Naive thymus-derived CD8-positive, alpha-beta T cell (primary cell): ENCODE data around the gene ATP5F1C. TPM values are rescaled to one million over a fixed set of nuclear protein-coding genes. Genes with fewer than 3 reads are reported as not detected.
A peak's percentile ranks its signal among the peaks of the same experiment; 100 is the strongest.
"Not testable (repeated sequence)": the region's sequence is repeated elsewhere in the genome, so short reads cannot be mapped to it uniquely, and the experiment has no call there.

Source experiments
- ATAC-seq, 2 donors: fragments of 150-1000 bp; cut with Tn5 transposase in 1 of 2; sonication (Bioruptor Pico), chemical (Tn5 transposase) in 1 of 2; 1 replicate in 1 of 2; 2 replicates in 1 of 2; pipeline ENCODE4 v1.10.0; 2021; ENCODE audit warnings: mild to moderate bottlenecking in 2 of 2, moderate library complexity in 2 of 2
- POLR2A ChIA-PET: fragments of 350-600 bp; sonication (Branson Sonifier 250); formaldehyde crosslinking; loops from one replicate; lab custom pipeline; 2021; ENCODE audit warnings: antibody characterized with exemption; lab: Charles Lee
- DNase-seq, 10 donors: peaks; one replicate each; pipeline versions ENCODE4 v3.0.0 to v3.0.0-alpha.2; 2020 to 2022
- H3K27ac Mint-ChIP-seq, 10 donors: one replicate each; pipeline ENCODE4 v1.8.0; 2020 to 2022; ENCODE audit warnings: mild to moderate bottlenecking in 10 of 10, mixed read lengths in 10 of 10, moderate library complexity in 4 of 10, inconsistent platforms in 1 of 10
- H3K27me3 Mint-ChIP-seq, 5 donors: one replicate each; pipeline ENCODE4 v1.8.0; 2021 to 2022; ENCODE audit warnings: mixed read lengths in 5 of 5
- H3K36me3 Mint-ChIP-seq, 3 donors: one replicate each; pipeline ENCODE4 v1.8.0; 2020 to 2022; ENCODE audit warnings: mixed read lengths in 3 of 3, mild to moderate bottlenecking in 2 of 3, inconsistent platforms in 1 of 3
- H3K4me1 Mint-ChIP-seq, 4 donors: one replicate each; pipeline ENCODE4 v1.8.0; 2021 to 2022; ENCODE audit warnings: mixed read lengths in 4 of 4
- H3K4me3 Mint-ChIP-seq, 10 donors: one replicate each; pipeline ENCODE4 v1.8.0; 2020 to 2022; ENCODE audit warnings: mild to moderate bottlenecking in 10 of 10, mixed read lengths in 10 of 10, moderate library complexity in 6 of 10, inconsistent platforms in 1 of 10
- H3K9me3 Mint-ChIP-seq, 9 donors: one replicate each; pipeline ENCODE4 v1.8.0; 2020 to 2022; ENCODE audit warnings: mixed read lengths in 9 of 9, mild to moderate bottlenecking in 3 of 9, inconsistent platforms in 1 of 9, moderate library complexity in 1 of 9
- polyA plus RNA-seq, 3 donors: library from polyadenylated mRNA; unstranded; fragments of 300-500 nt; fragmentation: Illumina TruSeq; gene quantifications; one replicate each; pipeline ENCODE4 v1.2.3, GENCODE V29; 2021
- total RNA-seq, 8 experiments: library from RNA in 2 of 8; stranded (reverse) in 2 of 8; gene quantifications; one replicate each; pipeline ENCODE4 v1.2.3 and lab custom pipeline; 2021 to 2026

ATP5F1C gene
- total and polyA plus RNA-seq, 5 experiments from 2014 or later: 159 to 486 (median 338) TPM

DNA sequence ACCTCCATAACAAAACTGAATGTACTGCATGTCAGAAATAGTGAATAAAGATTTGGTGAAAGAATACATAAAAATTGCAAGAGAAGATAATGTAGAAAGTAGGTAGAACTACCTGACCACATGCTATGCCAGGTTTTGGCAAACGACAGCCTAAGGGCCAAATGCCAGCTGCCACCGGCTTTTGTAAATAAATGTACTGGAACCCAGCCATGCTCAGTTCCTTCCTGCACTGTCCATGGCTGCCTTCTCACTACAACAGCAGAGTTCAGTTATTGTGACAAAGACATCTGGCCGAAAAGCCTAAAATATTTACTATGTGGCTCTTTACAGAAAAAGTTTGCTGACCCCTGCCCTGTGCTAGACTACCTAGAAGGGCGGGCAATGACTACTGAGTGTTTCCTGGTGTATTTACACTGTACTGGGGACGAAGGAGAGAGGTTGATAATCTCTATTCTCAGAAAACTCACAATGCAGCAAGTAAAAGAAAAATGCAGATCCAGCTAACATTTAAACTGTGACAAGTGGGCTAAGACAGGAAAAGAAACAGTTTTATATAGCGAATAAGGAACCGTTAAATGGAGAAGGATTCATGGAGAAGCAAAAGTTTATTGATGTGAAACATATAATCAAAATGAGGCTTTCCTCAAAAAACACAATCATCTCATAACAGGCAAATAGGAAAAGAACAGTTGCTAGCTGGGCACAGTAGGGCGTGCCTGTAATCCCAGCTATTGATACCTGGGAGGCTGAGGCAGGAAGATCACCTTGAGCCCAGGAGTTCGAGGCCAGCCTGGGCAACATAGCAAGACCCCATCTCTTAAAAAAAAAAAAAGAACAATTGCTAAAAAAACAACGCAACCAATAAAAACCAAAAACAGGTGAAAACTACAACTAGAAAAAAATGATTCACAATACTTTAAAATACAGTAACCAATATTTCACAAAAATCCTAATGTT is 13.9 kb upstream of the ATP5F1C start:
- DNase-seq (no peak), ATAC-seq (no peak)
- no peaks in the 10 kb centered on the region for H3K9me3 Mint-ChIP-seq
- peak overlapping the region in 1 of 10 donors; percentile 20 for H3K27ac Mint-ChIP-seq
- H3K4me1 Mint-ChIP-seq: peaks cover 0 to 9% (median 1%) of the 10 kb centered on the region in 4 donors
- POLR2A ChIA-PET: interaction anchor here (0.7 kb wide), 1 partner anchor 31 kb away, joined by 3 read pairs; no protein-coding TSS in a partner anchor
- H3K27me3 Mint-ChIP-seq: no peaks in the 10 kb centered on the region
- no peak overlapping the region for H3K4me3 Mint-ChIP-seq
- peaks cover 8 to 91% (median 25%) of the 10 kb centered on the region in 3 donors for H3K36me3 Mint-ChIP-seq

DNA sequence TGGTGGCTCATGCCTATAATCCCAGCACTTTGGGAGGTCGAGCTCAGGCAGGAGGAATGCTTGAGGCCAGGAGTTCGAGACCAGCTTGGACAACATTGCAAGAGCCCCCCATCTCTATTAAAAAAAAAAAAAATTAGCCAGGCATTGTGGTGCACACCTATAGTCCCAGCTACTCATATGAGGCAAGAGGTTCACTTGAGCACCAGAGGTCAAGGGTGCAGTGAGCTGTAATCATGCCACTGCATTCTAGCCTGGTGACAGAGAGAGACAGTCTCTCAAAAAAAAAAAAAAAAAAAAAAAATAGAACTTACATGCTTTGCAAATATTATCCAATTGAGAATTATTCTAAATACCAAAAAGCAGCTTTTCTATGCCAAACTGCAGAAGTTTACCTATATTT is 11.2 kb upstream of the ATP5F1C start:
- Mint-ChIP-seq H3K4me3 (no peak overlapping the region), H3K36me3 (peaks cover 15 to 87% (median 29%) of the 10 kb centered on the region in 3 donors), H3K27ac (no peak overlapping the region), H3K9me3 (no peaks in the 10 kb centered on the region), H3K4me1 (peaks cover 4 to 13% (median 7%) of the 10 kb centered on the region in 4 donors), H3K27me3 (no peaks in the 10 kb centered on the region)
- DNase-seq (no peak), ATAC-seq (no peak)
- POLR2A ChIA-PET: interaction anchor here (0.5 to 0.6 kb wide), 2 partner anchors 297 to 356 kb away, joined by 3 to 4 read pairs; no protein-coding TSS in a partner anchor

DNA sequence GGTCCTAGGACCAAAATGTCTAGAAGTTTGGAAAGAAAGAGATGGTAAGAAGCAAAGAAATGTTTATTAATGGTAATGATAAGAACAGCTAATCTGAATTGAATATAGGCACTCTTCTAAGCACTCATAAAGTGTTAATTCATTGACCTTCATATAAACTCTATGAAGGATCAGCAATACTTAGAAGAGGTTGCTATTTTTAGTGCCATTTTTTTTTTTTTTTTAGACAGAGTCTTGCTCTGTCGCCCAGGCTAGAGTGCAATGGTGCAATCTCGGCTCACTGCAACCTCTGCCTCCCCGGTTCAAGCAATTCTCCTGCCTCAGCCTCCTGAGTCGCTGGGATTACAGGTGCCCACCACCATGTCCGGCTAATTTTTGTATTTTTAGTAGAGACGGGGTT is 5.8 kb upstream of the ATP5F1C start:
- ATAC-seq, H3K9me3 Mint-ChIP-seq, H3K4me3 Mint-ChIP-seq, POLR2A ChIA-PET, H3K27ac Mint-ChIP-seq, DNase-seq, H3K27me3 Mint-ChIP-seq: not testable (repeated sequence)
- Mint-ChIP-seq H3K4me1 (peaks cover 17 to 30% (median 29%) of the 10 kb centered on the region in 4 donors), H3K36me3 (peaks cover 15 to 48% (median 16%) of the 10 kb centered on the region in 3 donors)

DNA sequence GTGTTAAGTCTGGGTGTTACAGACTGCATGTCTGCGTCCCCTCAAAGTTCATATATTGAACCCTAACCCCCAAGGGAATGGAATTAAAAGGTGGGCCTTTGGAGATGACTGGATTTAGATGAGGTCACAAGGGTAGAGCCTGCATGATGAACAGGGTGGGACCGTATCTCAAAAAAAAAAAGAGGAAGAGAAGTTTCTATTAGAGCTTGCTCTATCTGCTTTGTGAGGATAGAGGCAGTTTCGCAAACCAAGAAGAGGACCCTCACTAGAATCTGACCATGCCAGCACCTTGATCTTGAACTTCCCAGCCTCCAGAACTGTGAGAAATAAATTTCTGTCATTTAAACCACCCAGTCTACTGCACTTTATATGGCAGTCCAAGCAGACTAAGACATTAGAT is 1.5 kb upstream of the ATP5F1C start:
- DNase-seq: no peak
- ATAC-seq: no peak
- Mint-ChIP-seq H3K36me3 (peaks cover 0 to 18% (median 9%) of the 10 kb centered on the region in 3 donors), H3K9me3 (no peaks in the 10 kb centered on the region), H3K27me3 (no peaks in the 10 kb centered on the region), H3K4me1 (peaks cover 19 to 57% (median 52%) of the 10 kb centered on the region in 4 donors), H3K27ac (no peak overlapping the region), H3K4me3 (no peak overlapping the region)
- POLR2A ChIA-PET: no interaction called here

DNA sequence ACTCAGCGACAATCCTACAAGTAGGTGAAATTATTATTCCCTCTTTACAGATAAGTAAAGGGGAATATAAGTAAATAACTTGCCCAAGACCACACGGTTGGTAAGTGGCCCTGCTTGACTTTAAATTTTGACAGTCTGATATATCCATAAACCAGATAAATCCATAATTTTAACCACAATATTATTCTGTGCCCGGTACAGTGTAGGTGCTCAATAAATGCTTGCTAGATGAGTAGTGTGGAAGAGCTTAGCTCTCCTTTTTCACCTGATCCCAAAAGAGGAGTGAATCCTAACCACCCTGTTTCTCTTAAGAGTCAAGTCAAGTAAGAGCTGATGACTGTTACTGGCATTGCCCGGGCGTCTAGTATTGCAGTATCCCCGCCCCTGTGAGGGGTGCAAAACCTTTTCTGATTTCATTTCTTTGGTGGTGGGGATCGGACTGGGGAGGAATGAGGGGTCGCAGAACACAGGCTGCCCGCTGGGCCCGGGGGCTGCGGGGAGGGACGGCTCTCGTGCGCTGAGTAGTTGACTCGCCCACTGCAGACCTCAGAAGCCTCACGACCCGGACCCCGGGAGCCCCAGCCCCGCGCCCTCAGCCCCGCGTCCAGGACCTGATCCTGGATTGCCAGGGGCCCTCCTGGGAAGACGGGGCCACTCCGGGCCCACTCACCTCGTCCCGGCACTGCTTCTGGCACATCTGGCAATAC is 674 bp upstream of the ATP5F1C start:
- no peak overlapping the region for H3K27ac Mint-ChIP-seq
- peaks cover 26 to 66% (median 60%) of the 10 kb centered on the region in 4 donors for H3K4me1 Mint-ChIP-seq
- ATAC-seq: peak; percentile 1 to 11
- peak in 2 of 10 donors; percentile 2 to 8 for DNase-seq
- peaks cover 0 to 22% (median 9%) of the 10 kb centered on the region in 3 donors for H3K36me3 Mint-ChIP-seq
- no peaks in the 10 kb centered on the region for H3K27me3 Mint-ChIP-seq
- H3K9me3 Mint-ChIP-seq: no peaks in the 10 kb centered on the region
- POLR2A ChIA-PET: interaction anchor here (0.5 to 3.5 kb wide), 9 partner anchors 9 to 273 kb away, joined by 3 to 89 read pairs (median 4); partner anchors contain the start of gene TAF3
- no peak overlapping the region for H3K4me3 Mint-ChIP-seq

DNA sequence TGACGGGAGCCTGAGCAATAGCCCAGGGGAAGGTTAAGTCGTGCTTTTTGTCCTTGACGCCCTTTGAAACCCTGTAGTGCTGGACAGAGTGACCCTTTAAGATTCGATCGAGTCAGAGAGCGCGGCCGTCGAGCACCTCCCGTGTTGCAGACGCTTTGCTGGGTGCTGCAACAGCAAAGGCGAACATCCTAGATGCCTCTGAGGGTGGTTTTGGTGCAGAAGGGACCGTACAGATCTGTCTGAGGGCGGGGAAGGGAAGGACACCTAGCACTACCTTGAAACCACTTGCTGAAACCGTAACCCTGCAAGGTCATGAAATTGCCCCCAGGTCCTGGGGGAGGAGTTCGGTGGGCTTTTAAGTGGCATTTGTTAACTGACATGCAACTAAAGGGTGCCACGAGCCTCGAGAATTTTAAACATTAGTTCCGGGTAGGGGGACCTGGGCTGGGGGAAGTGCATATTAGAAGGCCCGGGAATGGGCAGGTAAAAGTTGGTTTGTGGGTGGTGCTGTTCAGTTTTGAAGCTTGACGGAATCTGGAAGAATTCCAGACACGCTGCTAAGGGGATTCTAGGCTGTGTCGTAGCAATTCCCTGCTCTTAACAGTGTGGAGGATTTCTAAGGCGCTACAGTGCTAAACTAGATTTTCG is 786 bp downstream of the ATP5F1C start:
- no peak overlapping the region for H3K4me3 Mint-ChIP-seq
- no peaks in the 10 kb centered on the region for H3K27me3 Mint-ChIP-seq
- peaks cover 30 to 73% (median 68%) of the 10 kb centered on the region in 4 donors for H3K4me1 Mint-ChIP-seq
- ATAC-seq (peak in 1 of 2 donors; percentile 5), DNase-seq (peak in 3 of 10 donors; percentile 1 to 9 (median 5))
- H3K27ac Mint-ChIP-seq: no peak overlapping the region
- POLR2A ChIA-PET: interaction anchor here (0.5 to 3.5 kb wide), 11 partner anchors 8 to 304 kb away, joined by 3 to 89 read pairs (median 4); partner anchors contain the start of gene TAF3
- H3K9me3 Mint-ChIP-seq: no peaks in the 10 kb centered on the region
- H3K36me3 Mint-ChIP-seq: peaks cover 0 to 31% (median 9%) of the 10 kb centered on the region in 3 donors

DNA sequence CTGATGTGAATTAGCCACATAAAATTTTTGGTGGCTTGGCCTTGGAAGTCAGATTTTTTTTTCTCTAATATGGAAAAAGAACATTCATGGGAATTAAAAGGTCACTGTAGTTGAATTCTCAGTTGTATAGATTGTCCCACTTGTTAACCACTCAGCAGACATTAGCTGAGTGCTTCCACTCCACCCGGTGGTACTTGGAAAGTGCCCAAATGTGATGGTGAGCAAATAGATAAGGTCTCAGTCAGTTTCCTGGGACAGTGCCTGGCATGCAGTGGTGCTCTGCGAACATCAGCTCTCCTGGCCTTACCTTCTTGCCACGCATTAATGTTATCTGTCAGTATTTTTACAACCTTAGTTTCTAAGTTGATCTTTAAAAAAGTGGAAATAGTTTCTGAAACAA is 1.4 kb downstream of the ATP5F1C start:
- no peaks in the 10 kb centered on the region for H3K9me3 Mint-ChIP-seq
- no peak for ATAC-seq
- peak overlapping the region in 2 of 10 donors; percentile 53 to 74 for H3K27ac Mint-ChIP-seq
- H3K4me1 Mint-ChIP-seq: peaks cover 31 to 75% (median 69%) of the 10 kb centered on the region in 4 donors
- no peak for DNase-seq
- no peak overlapping the region for H3K4me3 Mint-ChIP-seq
- peaks cover 0 to 38% (median 9%) of the 10 kb centered on the region in 3 donors for H3K36me3 Mint-ChIP-seq
- no peaks in the 10 kb centered on the region for H3K27me3 Mint-ChIP-seq
- POLR2A ChIA-PET: interaction anchor here (0.5 to 3.5 kb wide), 3 partner anchors 30 to 305 kb away, joined by 3 to 89 read pairs (median 3); partner anchors contain the start of gene TAF3

DNA sequence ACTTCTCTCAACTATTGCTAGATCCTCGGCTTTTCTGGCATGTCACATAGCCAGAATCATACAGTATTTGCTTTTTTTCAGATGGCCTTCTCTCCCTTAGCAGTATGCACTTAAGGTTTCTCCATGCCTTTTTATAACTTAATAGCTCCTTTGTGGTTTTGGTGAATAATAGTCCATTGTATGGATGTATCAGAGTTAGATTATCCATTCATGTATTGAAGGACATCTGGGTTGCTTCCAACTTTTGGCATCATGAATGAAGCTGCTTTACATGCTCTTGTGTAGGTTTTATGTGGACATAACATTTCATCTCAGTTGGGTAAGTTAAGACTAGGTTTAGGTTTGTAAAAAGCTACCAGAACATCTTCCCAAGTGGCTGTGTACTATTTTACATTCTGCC is 4.6 kb downstream of the ATP5F1C start:
- peaks cover 33 to 79% (median 74%) of the 10 kb centered on the region in 4 donors for H3K4me1 Mint-ChIP-seq
- peak overlapping the region in 3 of 10 donors; percentile 7 to 51 (median 45) for H3K27ac Mint-ChIP-seq
- peak overlapping the region in 7 of 10 donors; percentile 1 to 39 (median 25) for H3K4me3 Mint-ChIP-seq
- H3K9me3 Mint-ChIP-seq: no peaks in the 10 kb centered on the region
- no peaks in the 10 kb centered on the region for H3K27me3 Mint-ChIP-seq
- POLR2A ChIA-PET: interaction anchor here (1.3 kb wide), 1 partner anchor 25 kb away, joined by 6 read pairs; the partner anchor contains the start of gene TAF3
- ATAC-seq: no peak
- DNase-seq: no peak
- H3K36me3 Mint-ChIP-seq: peaks cover 8 to 58% (median 15%) of the 10 kb centered on the region in 3 donors

DNA sequence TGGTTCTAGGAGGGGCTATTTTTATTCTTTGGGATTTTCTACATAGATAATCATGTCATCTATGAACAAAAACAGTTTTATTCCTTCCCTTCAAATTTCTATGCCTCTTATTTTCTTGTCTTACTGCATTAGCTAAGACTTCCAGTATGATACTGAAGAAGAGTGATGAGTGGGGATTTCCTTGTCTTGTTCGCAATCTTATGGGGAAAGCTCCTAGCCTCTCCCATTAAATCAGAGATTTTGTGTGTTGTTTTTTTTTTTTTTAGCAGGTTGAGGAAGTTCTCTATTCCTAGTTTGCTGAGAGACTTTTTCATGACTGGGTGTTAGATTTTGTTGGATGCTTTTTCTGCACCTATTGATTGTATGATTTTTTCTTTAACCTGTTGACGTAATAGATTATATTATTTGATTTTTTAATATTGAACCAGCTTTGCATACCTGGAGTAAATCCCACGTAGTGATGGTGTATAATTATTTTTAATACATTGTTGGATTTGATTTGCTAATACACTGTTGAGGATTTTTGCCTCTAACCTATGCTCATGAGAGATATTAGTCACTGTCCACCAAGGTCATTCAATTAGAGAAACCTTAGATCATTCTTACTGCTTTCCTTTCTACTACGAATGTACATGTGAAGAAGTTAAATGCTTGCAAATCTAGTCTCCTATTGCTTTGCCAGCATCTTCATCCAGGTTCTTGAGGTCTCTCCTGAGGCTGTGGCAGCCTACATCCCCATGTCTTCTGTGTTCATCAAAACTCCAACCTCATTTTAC is 6.5 kb downstream of the ATP5F1C start:
- H3K4me3 Mint-ChIP-seq: peak overlapping the region in 6 of 10 donors; percentile 3 to 36 (median 24)
- POLR2A ChIA-PET: interaction anchor here (0.7 kb wide), 1 partner anchor 21 kb away, joined by 3 read pairs; no protein-coding TSS in a partner anchor
- no peaks in the 10 kb centered on the region for H3K27me3 Mint-ChIP-seq
- H3K36me3 Mint-ChIP-seq: peaks cover 8 to 76% (median 15%) of the 10 kb centered on the region in 3 donors
- DNase-seq (no peak), ATAC-seq (no peak)
- H3K4me1 Mint-ChIP-seq: peaks cover 28 to 69% (median 64%) of the 10 kb centered on the region in 4 donors
- peak overlapping the region in 2 of 10 donors; percentile 17 to 47 for H3K27ac Mint-ChIP-seq
- H3K9me3 Mint-ChIP-seq: no peaks in the 10 kb centered on the region

DNA sequence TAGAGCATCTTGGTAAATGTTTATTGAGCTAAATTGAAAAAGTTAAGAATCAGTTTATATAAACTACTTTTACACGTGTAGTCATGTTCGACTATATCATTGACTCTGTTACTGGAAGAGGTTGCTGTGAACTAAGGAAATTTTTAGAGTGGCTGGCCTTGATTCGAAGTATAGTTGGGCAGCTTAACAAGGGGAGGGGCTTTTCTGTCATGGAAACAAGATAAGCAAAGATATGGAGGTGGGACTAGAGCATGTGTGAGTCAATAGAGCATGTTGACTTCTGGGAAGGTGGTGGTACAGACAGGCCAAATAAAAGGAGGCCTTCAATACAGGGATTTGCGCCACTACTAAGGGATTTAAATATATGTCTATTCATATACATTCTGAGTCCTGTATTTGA is 7.6 kb downstream of the ATP5F1C start:
- POLR2A ChIA-PET: no interaction called here
- H3K4me3 Mint-ChIP-seq: peak overlapping the region in 1 of 10 donors; percentile 1
- DNase-seq: no peak
- H3K36me3 Mint-ChIP-seq: peaks cover 8 to 83% (median 19%) of the 10 kb centered on the region in 3 donors
- H3K4me1 Mint-ChIP-seq: peaks cover 27 to 57% (median 54%) of the 10 kb centered on the region in 4 donors
- H3K9me3 Mint-ChIP-seq: no peaks in the 10 kb centered on the region
- no peak for ATAC-seq
- H3K27ac Mint-ChIP-seq: peak overlapping the region in 3 of 10 donors; percentile 6 to 42 (median 19)
- no peaks in the 10 kb centered on the region for H3K27me3 Mint-ChIP-seq

DNA sequence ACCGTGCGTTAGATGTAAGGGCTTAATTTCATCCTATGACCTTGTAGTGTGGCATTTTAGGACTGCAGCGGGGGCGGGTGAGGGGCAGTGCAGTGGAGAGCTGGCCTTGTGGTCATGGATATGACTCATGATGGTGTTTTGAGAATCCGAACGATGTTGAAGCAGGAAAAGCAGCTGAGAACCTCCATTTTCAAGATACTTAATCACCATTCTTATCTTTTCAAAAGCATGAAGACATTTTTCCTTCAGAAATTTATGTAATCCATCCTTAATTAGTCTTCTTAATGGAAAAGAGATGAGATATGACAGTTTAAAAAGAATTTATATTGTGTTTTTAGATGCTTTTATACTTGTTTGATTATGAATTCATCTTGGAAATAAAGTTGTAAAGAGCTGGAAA is 9.6 kb downstream of the ATP5F1C start:
- POLR2A ChIA-PET: interaction anchor here (1.2 kb wide), 1 partner anchor 21 kb away, joined by 4 read pairs; the partner anchor contains the start of gene TAF3
- Mint-ChIP-seq H3K36me3 (peaks cover 8 to 84% (median 21%) of the 10 kb centered on the region in 3 donors), H3K4me3 (no peak overlapping the region), H3K4me1 (peaks cover 15 to 39% (median 35%) of the 10 kb centered on the region in 4 donors), H3K27me3 (no peaks in the 10 kb centered on the region), H3K9me3 (no peaks in the 10 kb centered on the region), H3K27ac (peak overlapping the region in 1 of 10 donors; percentile 45)
- no peak for DNase-seq
- ATAC-seq: no peak
